Measurements from ENCODE around the gene PUM1.

PUM1 gene

GRCh38 chr1:30966690-30967369 is 98.7 kb downstream of the PUM1 start:
- no peak overlapping the region for H3K4me3 ChIP-seq (ENCODE audit: low read depth, low read length)
- no peak for TF ChIP-seq CTCF (IDR thresholded peaks at IDR 0.05; ENCODE audit: borderline replicate concordance, insufficient read depth, low read depth, low read length)

- no peak overlapping the region for H3K4me3 ChIP-seq (ENCODE audit: low read depth, low read length)
- TF ChIP-seq CTCF (IDR thresholded peaks at IDR 0.05; ENCODE audit: borderline replicate concordance, insufficient read depth, low read depth, low read length) = no peak
These were observed 99.5 kb downstream of the PUM1 start for GRCh38 chr1:30965924-30966599.

- TF ChIP-seq CTCF (IDR thresholded peaks at IDR 0.05; ENCODE audit: borderline replicate concordance, insufficient read depth, low read depth, low read length) = no peak
- H3K4me3 ChIP-seq (ENCODE audit: low read depth, low read length) = no peak overlapping the region
These were observed 100.8 kb downstream of the PUM1 start for GRCh38 chr1:30964706-30965105.

- TF ChIP-seq CTCF (IDR thresholded peaks at IDR 0.05; ENCODE audit: borderline replicate concordance, insufficient read depth, low read depth, low read length) = no peak
- no peak overlapping the region for H3K4me3 ChIP-seq (ENCODE audit: low read depth, low read length)
These were observed 102.7 kb downstream of the PUM1 start for GRCh38 chr1:30962609-30963508.

GRCh38 chr1:30957560-30958222 is 107.8 kb downstream of the PUM1 start:
- no peak for TF ChIP-seq CTCF (IDR thresholded peaks at IDR 0.05; ENCODE audit: borderline replicate concordance, insufficient read depth, low read depth, low read length)
- no peak overlapping the region for H3K4me3 ChIP-seq (ENCODE audit: low read depth, low read length)

GRCh38 chr1:30955448-30956015 is 110.0 kb downstream of the PUM1 start:
- no peak overlapping the region for H3K4me3 ChIP-seq (ENCODE audit: low read depth, low read length)
- no peak for TF ChIP-seq CTCF (IDR thresholded peaks at IDR 0.05; ENCODE audit: borderline replicate concordance, insufficient read depth, low read depth, low read length)

Measured in GM12875 (cell line).